Dendritic cell treated with granulocyte-macrophage colony-stimulating factor and Interleukin-4, amounts not matched to agents 40 ng/mL and 50 ng/mL, for 4 days (primary cell): ENCODE data around the gene AMOTL1.
"Not testable (repeated sequence)": the region's sequence is repeated elsewhere in the genome, so short reads cannot be mapped to it uniquely, and the experiment has no call there.

ENCODE experiments used
- H3K27ac Mint-ChIP-seq: one replicate; pipeline ENCODE4 v1.8.0; 2022; ENCODE audit warnings: mild to moderate bottlenecking, mixed read lengths
- H3K27me3 Mint-ChIP-seq: one replicate; pipeline ENCODE4 v1.8.0; 2022; ENCODE audit warnings: mild to moderate bottlenecking, mixed read lengths
- H3K36me3 Mint-ChIP-seq: one replicate; pipeline ENCODE4 v1.8.0; 2022; ENCODE audit warnings: low read depth, mixed read lengths
- H3K4me1 Mint-ChIP-seq: one replicate; pipeline ENCODE4 v1.8.0; 2022; ENCODE audit warnings: low read depth, mixed read lengths
- H3K4me3 Mint-ChIP-seq: one replicate; pipeline ENCODE4 v1.8.0; 2022; ENCODE audit warnings: mild to moderate bottlenecking, moderate library complexity, mixed read lengths
- H3K9me3 Mint-ChIP-seq: one replicate; pipeline ENCODE4 v1.8.0; 2022; ENCODE audit warnings: mixed read lengths
- intact Hi-C: fragments of 100-400 bp; cut with micrococcal nuclease; formaldehyde crosslinking; loops from one replicate; pipeline ENCODE4 v1.15.0; 2022

The AMOTL1 gene

GRCh38 chr11:94910270-94910669 is 142.1 kb downstream of the AMOTL1 start:
- Mint-ChIP-seq H3K4me3 (no peak overlapping the region), H3K9me3 (no peaks in the 10 kb centered on the region), H3K27me3 (no peaks in the 10 kb centered on the region), H3K27ac (no peak overlapping the region), H3K4me1 (no peaks in the 10 kb centered on the region), H3K36me3 (no peaks in the 10 kb centered on the region)
- intact Hi-C loops, result no loop called here

- intact Hi-C loops, result no loop called here
- Mint-ChIP-seq H3K27me3 (no peaks in the 10 kb centered on the region), H3K36me3 (no peaks in the 10 kb centered on the region), H3K9me3 (no peaks in the 10 kb centered on the region), H3K27ac (no peak overlapping the region), H3K4me1 (no peaks in the 10 kb centered on the region), H3K4me3 (no peak overlapping the region)
These were observed 142.6 kb downstream of the AMOTL1 start for GRCh38 chr11:94910779-94911178.

DNA sequence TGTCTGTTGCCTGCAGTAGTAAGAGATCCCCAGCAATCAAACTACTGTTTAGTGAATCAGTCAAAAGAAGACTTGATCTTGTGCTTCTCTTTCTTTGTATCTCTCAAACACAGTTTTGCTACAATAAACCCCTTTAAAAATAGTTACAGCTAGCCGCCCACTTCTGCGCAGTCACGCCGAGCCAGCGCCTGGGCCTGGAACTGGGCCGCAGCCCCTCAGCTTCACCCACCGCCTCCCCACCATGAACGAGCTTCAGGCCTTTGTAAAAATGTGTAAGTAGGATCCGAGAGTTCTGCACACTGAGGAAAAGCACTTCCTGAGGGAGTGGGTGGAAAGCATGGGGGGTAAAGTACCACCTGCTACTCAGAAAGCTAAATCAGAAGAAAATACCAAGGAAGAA is 144.7 kb downstream of the AMOTL1 start:
- Mint-ChIP-seq H3K27me3 (no peaks in the 10 kb centered on the region), H3K9me3 (no peaks in the 10 kb centered on the region), H3K4me3 (no peak overlapping the region), H3K27ac (no peak overlapping the region), H3K4me1 (no peaks in the 10 kb centered on the region), H3K36me3 (no peaks in the 10 kb centered on the region)
- intact Hi-C loops, result no loop called here

DNA sequence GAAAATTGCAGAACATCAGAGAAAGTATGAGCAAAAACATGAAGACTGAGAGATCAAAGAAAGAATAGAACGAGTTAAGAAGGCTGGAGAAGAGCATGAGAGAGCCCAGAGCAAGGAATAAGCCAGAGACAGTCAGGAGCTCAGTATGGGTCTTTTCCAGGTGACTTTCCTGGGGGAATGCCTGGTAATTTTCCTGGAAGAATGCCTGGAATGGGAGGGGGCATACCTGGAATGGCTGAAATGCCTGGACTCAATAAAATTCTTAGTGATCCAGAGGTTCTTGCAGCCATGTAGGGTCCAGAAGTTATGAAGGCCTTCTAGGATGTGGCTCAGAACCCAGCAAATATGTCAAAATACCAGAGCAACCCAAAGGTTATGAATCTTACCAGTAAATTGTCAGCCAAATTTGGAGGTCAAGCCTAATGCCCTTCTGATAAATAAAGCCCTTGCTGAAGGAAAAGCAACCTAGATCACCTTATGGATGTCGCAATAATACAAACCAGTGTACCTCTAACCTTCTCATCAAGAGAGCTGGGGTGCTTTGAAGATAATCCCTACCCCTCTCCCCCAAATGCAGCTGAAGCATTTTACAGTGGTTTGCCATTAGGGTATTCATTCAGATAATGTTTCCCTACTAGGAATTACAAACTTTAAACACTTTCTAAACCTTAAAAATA is 145.7 kb downstream of the AMOTL1 start:
- H3K27me3 Mint-ChIP-seq, H3K36me3 Mint-ChIP-seq, H3K27ac Mint-ChIP-seq, H3K4me3 Mint-ChIP-seq, H3K9me3 Mint-ChIP-seq, intact Hi-C loops, H3K4me1 Mint-ChIP-seq: not testable (repeated sequence)

- H3K27ac Mint-ChIP-seq, result no peak overlapping the region
- no peaks in the 10 kb centered on the region for H3K9me3 Mint-ChIP-seq
- peaks cover 24% of the 10 kb centered on the region for H3K4me1 Mint-ChIP-seq
- H3K27me3 Mint-ChIP-seq, result no peaks in the 10 kb centered on the region
- H3K36me3 Mint-ChIP-seq, result no peaks in the 10 kb centered on the region
- H3K4me3 Mint-ChIP-seq, result no peak overlapping the region
- intact Hi-C loops, result no loop called here
These were observed 152.2 kb downstream of the AMOTL1 start for GRCh38 chr11:94920311-94920710.

- Mint-ChIP-seq H3K4me1 (peaks cover 33% of the 10 kb centered on the region), H3K27ac (no peak overlapping the region), H3K9me3 (no peaks in the 10 kb centered on the region), H3K36me3 (no peaks in the 10 kb centered on the region), H3K27me3 (no peaks in the 10 kb centered on the region), H3K4me3 (no peak overlapping the region)
- intact Hi-C loops, result no loop called here
These were observed 154.3 kb downstream of the AMOTL1 start for GRCh38 chr11:94922321-94923003.

DNA sequence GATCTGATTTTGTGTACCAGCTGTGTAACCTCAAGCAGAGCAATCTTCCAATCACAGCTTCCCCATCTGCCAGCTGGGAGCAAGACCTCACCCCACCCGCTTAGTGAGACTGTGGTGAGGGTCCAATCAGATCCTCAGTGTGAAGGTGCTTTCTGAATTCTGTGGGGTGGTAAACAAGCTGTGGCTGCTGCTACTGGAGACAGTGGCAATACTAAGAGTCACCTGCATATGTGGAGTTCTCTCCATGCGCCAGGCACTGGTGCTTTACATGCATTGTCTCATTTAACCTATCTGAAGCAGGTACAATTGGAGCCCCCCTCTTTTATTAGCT is 154.8 kb downstream of the AMOTL1 start:
- peaks cover 33% of the 10 kb centered on the region for H3K4me1 Mint-ChIP-seq
- H3K36me3 Mint-ChIP-seq, result no peaks in the 10 kb centered on the region
- H3K4me3 Mint-ChIP-seq, result no peak overlapping the region
- no peak overlapping the region for H3K27ac Mint-ChIP-seq
- H3K9me3 Mint-ChIP-seq, result no peaks in the 10 kb centered on the region
- intact Hi-C loops, result no loop called here
- H3K27me3 Mint-ChIP-seq, result no peaks in the 10 kb centered on the region

DNA sequence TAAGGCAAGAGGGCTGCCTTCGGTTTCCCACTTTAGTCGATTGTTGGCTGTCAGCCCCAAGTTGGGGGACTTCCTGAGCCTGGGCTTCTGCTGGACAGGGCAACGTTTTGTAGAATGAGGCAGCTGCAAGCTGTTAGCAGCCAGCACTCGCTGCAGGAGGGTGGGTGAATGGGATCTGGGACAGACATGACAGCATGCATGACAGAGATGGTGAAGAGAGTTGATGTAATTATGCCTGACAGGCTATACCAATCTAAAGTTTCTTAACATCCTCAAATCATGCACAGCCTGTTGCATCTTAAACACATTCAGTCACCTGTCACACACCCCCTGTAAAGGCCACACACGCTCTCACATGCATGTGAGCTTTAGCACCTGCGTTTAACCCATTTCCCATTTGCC is 156.0 kb downstream of the AMOTL1 start:
- Mint-ChIP-seq H3K27me3 (no peaks in the 10 kb centered on the region), H3K27ac (no peak overlapping the region), H3K9me3 (no peaks in the 10 kb centered on the region), H3K36me3 (no peaks in the 10 kb centered on the region), H3K4me1 (peaks cover 38% of the 10 kb centered on the region), H3K4me3 (no peak overlapping the region)
- intact Hi-C loops, result no loop called here

DNA sequence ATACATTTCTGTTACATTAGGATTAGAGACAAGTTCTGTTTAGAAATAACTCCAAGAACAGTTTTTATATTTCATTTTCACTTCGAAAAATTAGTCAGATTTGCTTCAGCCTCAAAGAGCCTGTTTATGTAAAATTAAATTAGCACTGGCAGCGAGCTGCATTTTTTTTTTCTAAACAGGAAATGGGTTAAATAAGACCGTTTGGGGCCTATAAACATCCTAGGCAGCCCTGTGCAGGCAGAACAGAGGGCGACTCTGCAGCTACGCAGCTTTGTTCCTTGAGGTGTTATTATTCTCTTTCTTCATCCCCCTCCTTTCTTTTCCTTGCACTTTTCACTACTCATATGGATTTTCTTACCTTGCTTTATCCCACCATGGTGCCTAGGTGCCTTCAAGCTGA is 156.5 kb downstream of the AMOTL1 start:
- Mint-ChIP-seq H3K27ac (no peak overlapping the region), H3K4me3 (no peak overlapping the region), H3K4me1 (peaks cover 38% of the 10 kb centered on the region), H3K9me3 (no peaks in the 10 kb centered on the region), H3K27me3 (no peaks in the 10 kb centered on the region), H3K36me3 (no peaks in the 10 kb centered on the region)
- intact Hi-C loops, result no loop called here

DNA sequence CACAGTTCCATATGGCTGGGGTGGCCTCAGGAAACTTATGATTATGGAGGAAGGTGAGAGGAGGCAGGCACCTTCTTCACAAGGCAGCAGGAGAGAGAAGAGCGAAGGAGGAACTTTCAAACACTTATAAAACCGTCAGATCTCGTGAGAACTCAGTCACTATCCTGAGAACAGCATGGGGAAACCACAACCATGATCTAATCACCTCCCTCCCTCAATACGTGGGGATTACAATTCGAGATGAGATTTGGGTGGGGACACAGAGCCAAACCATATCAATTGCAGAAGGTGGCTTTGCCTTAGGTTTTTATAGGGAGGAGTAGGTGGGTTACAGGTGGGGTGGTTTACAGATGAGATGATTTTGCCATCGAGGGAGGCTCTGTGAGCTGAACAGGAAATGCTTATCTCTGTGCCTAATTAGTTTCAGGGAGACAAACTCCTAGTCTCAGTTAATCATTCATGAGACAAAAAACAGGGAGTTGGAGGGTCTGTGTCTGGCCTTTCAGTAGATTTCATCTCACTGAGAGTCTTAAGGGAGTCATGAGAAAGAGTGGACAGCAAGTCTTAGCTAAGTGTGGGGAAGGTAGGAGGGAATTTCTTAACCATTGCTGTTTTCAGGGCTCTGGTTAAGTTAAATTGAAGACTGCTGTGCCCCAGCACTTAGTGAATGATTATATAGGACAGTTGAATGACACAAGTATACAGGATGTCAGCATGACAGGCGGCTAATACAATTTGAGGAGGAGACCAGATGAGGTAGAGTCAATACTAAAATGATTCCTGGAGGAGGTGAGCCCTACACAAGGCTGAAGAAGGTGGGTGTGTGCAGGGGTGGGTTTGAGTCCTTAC is 157.5 kb downstream of the AMOTL1 start:
- Mint-ChIP-seq H3K27me3 (no peaks in the 10 kb centered on the region), H3K4me1 (peaks cover 31% of the 10 kb centered on the region), H3K4me3 (no peak overlapping the region), H3K9me3 (no peaks in the 10 kb centered on the region), H3K27ac (no peak overlapping the region), H3K36me3 (no peaks in the 10 kb centered on the region)
- intact Hi-C loops, result no loop called here

DNA sequence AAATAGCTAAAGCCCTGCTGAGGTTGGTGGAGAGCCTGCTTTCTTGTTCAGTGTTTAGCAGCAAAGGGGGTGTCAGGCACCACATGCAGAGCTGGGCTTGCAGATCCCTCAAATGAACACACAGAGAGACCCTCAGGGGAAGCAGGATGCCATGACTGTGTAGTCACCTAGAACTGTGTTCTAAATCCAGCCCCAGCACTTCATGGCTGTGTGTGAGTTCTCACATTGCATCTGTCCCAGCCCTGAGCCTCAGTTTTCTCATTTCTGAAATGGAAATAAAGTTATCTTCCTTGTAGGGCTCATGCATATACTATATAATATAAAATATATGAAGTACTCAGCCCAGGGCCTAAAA is 158.1 kb downstream of the AMOTL1 start:
- no peak overlapping the region for H3K4me3 Mint-ChIP-seq
- H3K27ac Mint-ChIP-seq, result no peak overlapping the region
- H3K27me3 Mint-ChIP-seq, result no peaks in the 10 kb centered on the region
- intact Hi-C loops, result no loop called here
- peaks cover 29% of the 10 kb centered on the region for H3K4me1 Mint-ChIP-seq
- no peaks in the 10 kb centered on the region for H3K36me3 Mint-ChIP-seq
- no peaks in the 10 kb centered on the region for H3K9me3 Mint-ChIP-seq
